Right lobe of liver (tissue), 6 donors: ENCODE data around the gene AIDA. TPM values are rescaled to one million over a fixed set of nuclear protein-coding genes. Genes with fewer than 3 reads are reported as not detected.

Experiments used
- ATAC-seq, 4 donors: fragments of 200-7000 bp; cut with Tn5 transposase; one replicate each; pipeline ENCODE4 v1.9.1; 2020; ENCODE audit warnings: mild to moderate bottlenecking in 4 of 4, moderate library complexity in 4 of 4
- DNase-seq, 3 donors: peaks; one replicate each; pipeline ENCODE4 v3.0.0-alpha.2; 2020
- H3K27ac ChIP-seq, 3 donors: fragments of 200-600 bp; one replicate each; pipeline ENCODE4 v1.8.0; 2022
- H3K27me3 ChIP-seq, 2 donors: fragments of 200-600 bp; one replicate each; pipeline ENCODE4 v1.8.0; 2022
- H3K36me3 ChIP-seq, 4 donors: fragments of 200-600 bp; sonication (generic) in 1 of 4; one replicate each; pipeline versions ENCODE4 v1.5.1 to v1.8.0; 2017 to 2022; ENCODE audit warnings: control low read depth in 1 of 4
- H3K4me1 ChIP-seq, 4 donors: fragments of 200-600 bp; sonication (generic) in 1 of 4; one replicate each; pipeline versions ENCODE4 v1.5.1 to v1.8.0; 2017 to 2022; ENCODE audit warnings: control low read depth in 1 of 4
- H3K4me3 ChIP-seq, 3 donors: fragments of 200-600 bp; one replicate each; pipeline ENCODE4 v1.8.0; 2022
- H3K9me3 ChIP-seq, 4 donors: fragments of 200-600 bp; sonication (generic) in 1 of 4; one replicate each; pipeline versions ENCODE4 v1.5.1 to v1.8.0; 2017 to 2022; ENCODE audit warnings: control low read depth in 1 of 4
- POLR2A ChIP-seq: fragments of 450-650 bp; IDR thresholded peaks from one replicate; pipeline ENCODE4 v1.6.1; 2017; ENCODE audit warnings: antibody characterized with exemption, mild to moderate bottlenecking
- WGBS: methylation state at CpG from one replicate; pipeline ENCODE4 v1.1.6; 2018; ENCODE audit warnings: low coverage, low lambda C conversion rate; ENCODE audit not compliant: insufficient coverage; ENCODE audit errors: missing lambda C conversion rate; 5-methylcytosine and 5-hydroxymethylcytosine counted together
- intact Hi-C, 2 donors: fragments of 100-400 bp; cut with DNase I; formaldehyde crosslinking; loops; one replicate each; pipeline versions ENCODE4 v1.11.2 to v1.14.1; 2022
- total RNA-seq, 6 experiments: library from RNA; depleted of rRNA in 2 of 6; stranded (reverse); fragments of >200 nt in 2 of 6; fragmentation: NEBNext Ultra II Directional in 3 of 6; extraction: Animal tissue kit (Norgen Biotek cat#: 25700) in 3 of 6; gene quantifications; one replicate each; pipeline versions ENCODE4 v1.1.0 to v1.2.4, GENCODE V29; 2016 to 2023
- TF ChIP-seq, protein P1 (sequence below), 4 donors: fragments of 200-600 bp in 3 of 4; fragments of 450-650 bp in 1 of 4; IDR thresholded peaks; one replicate each; pipeline versions ENCODE4 v1.5.1 to v1.8.0; 2016 to 2022; ENCODE audit warnings: antibody characterized with exemption in 4 of 4, mild to moderate bottlenecking in 2 of 4
- donor health status: DM: no; HTN: yes; CAD: no.
- donor health status: DM: no; HTN: no; CAD: no.
- donor health status: DM: no; HTN: no; CAD: no.
- donor health status: DM: no; HTN: yes; CAD: no.
- donor health status: DM: no; HTN: yes; CAD: no.

The AIDA gene
- total RNA-seq, 6 experiments from 2014 or later = 23.9 to 35.2 (median 29.8) TPM

GRCh38 chr1:222739929-222740328, 27.6 kb upstream of the AIDA start:
- Histone ChIP-seq H3K36me3 (peaks cover 0 to 12% (median 6%) of the 10 kb centered on the region in 4 donors), H3K4me3 (no peak overlapping the region), H3K9me3 (no peaks in the 10 kb centered on the region), H3K27me3 (no peaks in the 10 kb centered on the region), H3K4me1 (peaks cover 0 to 5% (median 0%) of the 10 kb centered on the region in 4 donors), H3K27ac (no peak overlapping the region)
- WGBS = 76% methylated on average over 1 of the region's 1 CpG
- DNase-seq (no peak), ATAC-seq (peak; percentile 77 to 87 (median 82))
- intact Hi-C loops = no loop called here
- TF ChIP-seq, protein P1, sequence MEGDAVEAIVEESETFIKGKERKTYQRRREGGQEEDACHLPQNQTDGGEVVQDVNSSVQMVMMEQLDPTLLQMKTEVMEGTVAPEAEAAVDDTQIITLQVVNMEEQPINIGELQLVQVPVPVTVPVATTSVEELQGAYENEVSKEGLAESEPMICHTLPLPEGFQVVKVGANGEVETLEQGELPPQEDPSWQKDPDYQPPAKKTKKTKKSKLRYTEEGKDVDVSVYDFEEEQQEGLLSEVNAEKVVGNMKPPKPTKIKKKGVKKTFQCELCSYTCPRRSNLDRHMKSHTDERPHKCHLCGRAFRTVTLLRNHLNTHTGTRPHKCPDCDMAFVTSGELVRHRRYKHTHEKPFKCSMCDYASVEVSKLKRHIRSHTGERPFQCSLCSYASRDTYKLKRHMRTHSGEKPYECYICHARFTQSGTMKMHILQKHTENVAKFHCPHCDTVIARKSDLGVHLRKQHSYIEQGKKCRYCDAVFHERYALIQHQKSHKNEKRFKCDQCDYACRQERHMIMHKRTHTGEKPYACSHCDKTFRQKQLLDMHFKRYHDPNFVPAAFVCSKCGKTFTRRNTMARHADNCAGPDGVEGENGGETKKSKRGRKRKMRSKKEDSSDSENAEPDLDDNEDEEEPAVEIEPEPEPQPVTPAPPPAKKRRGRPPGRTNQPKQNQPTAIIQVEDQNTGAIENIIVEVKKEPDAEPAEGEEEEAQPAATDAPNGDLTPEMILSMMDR (IDR thresholded peaks at IDR 0.05) = no peak
- TF ChIP-seq POLR2A = no peak

- ATAC-seq (no peak), DNase-seq (no peak)
- Histone ChIP-seq H3K36me3 (peaks cover 0 to 16% (median 8%) of the 10 kb centered on the region in 4 donors), H3K27me3 (no peaks in the 10 kb centered on the region), H3K27ac (no peak overlapping the region), H3K4me3 (no peak overlapping the region), H3K9me3 (no peaks in the 10 kb centered on the region), H3K4me1 (peaks cover 0 to 5% (median 0%) of the 10 kb centered on the region in 4 donors)
- intact Hi-C loops = no loop called here
- 60% methylated on average over 2 of the region's 2 CpGs for WGBS
- TF ChIP-seq, protein P1 (IDR thresholded peaks at IDR 0.05) = no peak
- no peak for TF ChIP-seq POLR2A
Observed at GRCh38 chr1:222739465-222739864, 27.2 kb upstream of the AIDA start.

- Histone ChIP-seq H3K27ac (no peak within 1 kb of the TSS), H3K27me3 (no peaks in the 10 kb centered on the region), H3K9me3 (no peaks in the 10 kb centered on the region), H3K36me3 (peaks cover 0 to 40% (median 21%) of the 10 kb centered on the region in 4 donors), H3K4me3 (no peak within 1 kb of the TSS), H3K4me1 (peaks cover 0 to 5% (median 0%) of the 10 kb centered on the region in 4 donors)
- ATAC-seq (peak in 2 of 4 donors; percentile 11 to 74), DNase-seq (no peak)
- WGBS = 12% methylated on average over 1 of the region's 1 CpG
- TF ChIP-seq, protein P1 (IDR thresholded peaks at IDR 0.05) = no peak
- no peak for TF ChIP-seq POLR2A
- intact Hi-C loops = no loop called here
Observed at GRCh38 chr1:222736972-222737371, 24.7 kb upstream of the AIDA start, which contains the start of gene FAM177B. Gene FAM177B, plus strand, starts transcription at chr1:222737202. Its CDS starts 9,344 bp downstream, at chr1:222746546.

- no peak overlapping the region for H3K27ac ChIP-seq
- WGBS = 88% methylated on average over 5 of the region's 5 CpGs
- intact Hi-C loops = no loop called here
- DNase-seq (no peak), ATAC-seq (no peak)
- peaks cover 0 to 5% (median 0%) of the 10 kb centered on the region in 4 donors for H3K4me1 ChIP-seq
- TF ChIP-seq, protein P1 (IDR thresholded peaks at IDR 0.05) = no peak
- TF ChIP-seq POLR2A = no peak
- H3K4me3 ChIP-seq = no peak overlapping the region
- peaks cover 0 to 45% (median 24%) of the 10 kb centered on the region in 4 donors for H3K36me3 ChIP-seq
- no peaks in the 10 kb centered on the region for H3K27me3 ChIP-seq
- H3K9me3 ChIP-seq = no peaks in the 10 kb centered on the region
Observed at GRCh38 chr1:222736470-222736869, 24.2 kb upstream of the AIDA start.
